Sigmoid colon (tissue), 7 donors: ENCODE data around the gene TMEM198. TPM values are rescaled to one million over a fixed set of nuclear protein-coding genes. Genes with fewer than 3 reads are reported as not detected.

Experiments
- DNase-seq: peaks from one replicate; pipeline ENCODE4 v3.0.0-alpha.2; 2019
- H3K27ac ChIP-seq, 4 donors: fragments of 200-600 bp; sonication (generic); one replicate each; pipeline ENCODE4 v1.5.1; 2016 to 2019; ENCODE audit warnings: mild to moderate bottlenecking in 1 of 4
- H3K27me3 ChIP-seq, 3 donors: fragments of 200-600 bp; sonication (generic); one replicate each; pipeline ENCODE4 v1.5.1; 2019; ENCODE audit warnings: mild to moderate bottlenecking in 1 of 3
- H3K36me3 ChIP-seq, 4 donors: fragments of 200-600 bp; sonication (generic); one replicate each; pipeline ENCODE4 v1.5.1; 2016 to 2019
- H3K4me1 ChIP-seq, 4 donors: fragments of 200-600 bp; sonication (generic); one replicate each; pipeline ENCODE4 v1.5.1; 2017 to 2019
- H3K4me3 ChIP-seq, 4 donors: fragments of 200-600 bp; sonication (generic); one replicate each; pipeline ENCODE4 v1.5.1; 2017 to 2019; ENCODE audit warnings: mild to moderate bottlenecking in 2 of 4, moderate library complexity in 1 of 4
- H3K9me3 ChIP-seq, 4 donors: fragments of 200-600 bp in 3 of 4; sonication (generic) in 3 of 4; one replicate each; pipeline versions ENCODE4 v1.5.1 to v1.6.1; 2013 to 2019
- EP300 ChIP-seq, 4 donors: sonication (generic); formaldehyde crosslinking; IDR thresholded peaks; one replicate each; pipeline ENCODE4 v1.6.1; 2017; ENCODE audit warnings: antibody characterized with exemption in 4 of 4
- POLR2A ChIP-seq, 2 donors: fragments of 450-650 bp; IDR thresholded peaks; one replicate each; pipeline ENCODE4 v1.6.1; 2016; ENCODE audit warnings: antibody characterized with exemption in 2 of 2, mild to moderate bottlenecking in 2 of 2, moderate library complexity in 2 of 2
- POLR2AphosphoS5 ChIP-seq, 4 donors: sonication (generic); formaldehyde crosslinking; IDR thresholded peaks; one replicate each; pipeline ENCODE4 v1.6.1; 2017; ENCODE audit warnings: antibody characterized with exemption in 4 of 4
- WGBS, 2 donors: extraction: QIAGEN DNeasy Blood & Tissue Kit; methylation state at CpG; one replicate each; pipeline ENCODE4 v1.1.7; 2013; 5-methylcytosine and 5-hydroxymethylcytosine counted together
- intact Hi-C: fragments of 100-400 bp; cut with DNase I; formaldehyde crosslinking; loops from one replicate; pipeline ENCODE4 v1.15.1; 2023
- polyA plus RNA-seq, 3 donors: library from polyadenylated mRNA; stranded (reverse); fragments of 200-250 nt; gene quantifications; one replicate each; pipeline ENCODE4 v1.2.3, GENCODE V29; 2013
- total RNA-seq, 4 donors: library from RNA; depleted of rRNA; stranded (reverse); fragments of >200 nt; gene quantifications; one replicate each; pipeline ENCODE4 v1.1.0, GENCODE V29; 2016
- TF ChIP-seq, protein P1 (sequence below), 4 experiments: fragments of 450-650 bp in 3 of 4; fragments of 200-600 bp in 1 of 4; IDR thresholded peaks; one replicate each; pipeline ENCODE4 v1.5.1; 2016 to 2019; ENCODE audit warnings: antibody characterized with exemption in 4 of 4, mild to moderate bottlenecking in 3 of 4, moderate library complexity in 2 of 4
- donor health status: healthy with polysubstance abuse.
- donor health status: Bipolar disorder and iron deficiency.
- donor health status: healthy.

TMEM198 gene
- total and polyA plus RNA-seq, 7 donors: 0.71 to 3.9 (median 1.6) TPM; not detected in 1

GRCh38 chr2:219570194-219570923 is 26.5 kb downstream of the TMEM198 start:
- intact Hi-C loops: loop anchor here (2.0 kb wide), 1 partner anchor 72 kb away; no protein-coding TSS in a partner anchor
- Histone ChIP-seq H3K9me3 (no peaks in the 10 kb centered on the region), H3K4me1 (peaks cover 0 to 15% (median 13%) of the 10 kb centered on the region in 4 donors), H3K27me3 (peaks cover 0 to 4% (median 0%) of the 10 kb centered on the region in 3 donors), H3K27ac (peak overlapping the region; percentile 86 to 91 (median 88)), H3K36me3 (peaks cover 0 to 7% (median 0%) of the 10 kb centered on the region in 4 donors), H3K4me3 (peak overlapping the region; percentile 66 to 69 (median 68))
- 17 to 20% methylated on average over 95 of the region's 95 CpGs for WGBS, 2 donors
- TF ChIP-seq, protein P1, sequence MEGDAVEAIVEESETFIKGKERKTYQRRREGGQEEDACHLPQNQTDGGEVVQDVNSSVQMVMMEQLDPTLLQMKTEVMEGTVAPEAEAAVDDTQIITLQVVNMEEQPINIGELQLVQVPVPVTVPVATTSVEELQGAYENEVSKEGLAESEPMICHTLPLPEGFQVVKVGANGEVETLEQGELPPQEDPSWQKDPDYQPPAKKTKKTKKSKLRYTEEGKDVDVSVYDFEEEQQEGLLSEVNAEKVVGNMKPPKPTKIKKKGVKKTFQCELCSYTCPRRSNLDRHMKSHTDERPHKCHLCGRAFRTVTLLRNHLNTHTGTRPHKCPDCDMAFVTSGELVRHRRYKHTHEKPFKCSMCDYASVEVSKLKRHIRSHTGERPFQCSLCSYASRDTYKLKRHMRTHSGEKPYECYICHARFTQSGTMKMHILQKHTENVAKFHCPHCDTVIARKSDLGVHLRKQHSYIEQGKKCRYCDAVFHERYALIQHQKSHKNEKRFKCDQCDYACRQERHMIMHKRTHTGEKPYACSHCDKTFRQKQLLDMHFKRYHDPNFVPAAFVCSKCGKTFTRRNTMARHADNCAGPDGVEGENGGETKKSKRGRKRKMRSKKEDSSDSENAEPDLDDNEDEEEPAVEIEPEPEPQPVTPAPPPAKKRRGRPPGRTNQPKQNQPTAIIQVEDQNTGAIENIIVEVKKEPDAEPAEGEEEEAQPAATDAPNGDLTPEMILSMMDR (IDR thresholded peaks at IDR 0.05): no peak
- peak; percentile 28 to 57 (median 48) for TF ChIP-seq POLR2AphosphoS5 (IDR thresholded peaks at IDR 0.05)
- no peak for DNase-seq

DNA sequence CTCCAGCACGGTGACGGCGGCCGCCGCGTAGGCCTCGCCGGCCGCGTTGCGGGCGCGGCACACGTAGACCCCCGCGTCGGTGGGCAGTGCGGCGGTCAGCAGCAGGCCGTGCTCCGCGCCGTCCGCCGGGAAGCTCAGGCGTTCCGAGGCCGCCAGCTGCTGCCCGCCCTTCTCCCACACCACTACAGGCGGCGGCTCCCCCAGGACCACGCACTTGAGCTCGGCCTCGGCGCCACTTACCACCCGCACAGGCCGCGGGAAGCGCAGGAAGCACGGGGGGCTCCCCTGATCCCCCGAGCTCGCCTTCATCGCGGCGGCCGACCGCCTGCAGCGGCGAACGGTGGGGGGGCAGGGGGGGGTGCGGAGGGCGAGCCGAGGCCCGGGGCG is 27.1 kb downstream of the TMEM198 start:
- intact Hi-C loops: loop anchor here (1.0 to 2.0 kb wide), 2 partner anchors 26 to 72 kb away; partner anchors contain the start of gene STK11IP
- TF ChIP-seq, protein P1 (IDR thresholded peaks at IDR 0.05): no peak
- TF ChIP-seq POLR2A (IDR thresholded peaks at IDR 0.05): no peak
- TF ChIP-seq EP300 (IDR thresholded peaks at IDR 0.05): no peak
- TF ChIP-seq POLR2AphosphoS5 (IDR thresholded peaks at IDR 0.05): no peak
- Histone ChIP-seq H3K36me3 (peaks cover 0 to 7% (median 0%) of the 10 kb centered on the region in 4 donors), H3K27me3 (peaks cover 0 to 10% (median 0%) of the 10 kb centered on the region in 3 donors), H3K4me3 (peak overlapping the region; percentile 66 to 69 (median 68)), H3K9me3 (no peaks in the 10 kb centered on the region), H3K27ac (peak overlapping the region; percentile 86 to 91 (median 88)), H3K4me1 (peaks cover 0 to 15% (median 13%) of the 10 kb centered on the region in 4 donors)
- DNase-seq: no peak
- 1% methylated on average over 55 of the region's 55 CpGs for WGBS, 2 donors

GRCh38 chr2:219571311-219572236 is 27.7 kb downstream of the TMEM198 start, which contains the start of gene OBSL1:
Gene OBSL1, minus strand, starts transcription at chr2:219571539. Its CDS starts 307 bp downstream, at chr2:219571232.
- peak within 1 kb of the TSS; percentile 66 to 69 (median 68) for H3K4me3 ChIP-seq
- peaks cover 0 to 17% (median 0%) of the 10 kb centered on the region in 3 donors for H3K27me3 ChIP-seq
- intact Hi-C loops: loop anchor here (1.0 to 2.0 kb wide), 2 partner anchors 26 to 71 kb away; partner anchors contain the start of gene STK11IP
- peak within 1 kb of the TSS; percentile 86 to 91 (median 88) for H3K27ac ChIP-seq
- peaks cover 0 to 15% (median 13%) of the 10 kb centered on the region in 4 donors for H3K4me1 ChIP-seq
- H3K9me3 ChIP-seq: no peaks in the 10 kb centered on the region
- peak; percentile 83 for DNase-seq
- 4 to 11% methylated on average over 42 of the region's 42 CpGs for WGBS, 2 donors
- H3K36me3 ChIP-seq: peaks cover 0 to 6% (median 0%) of the 10 kb centered on the region in 4 donors
- TF ChIP-seq, protein P1 (IDR thresholded peaks at IDR 0.05): no peak
- TF ChIP-seq POLR2AphosphoS5 (IDR thresholded peaks at IDR 0.05): peak in 2 of 4 donors; percentile 22 to 28

GRCh38 chr2:219572237-219573001 is 28.6 kb downstream of the TMEM198 start, which contains the start of gene INHA:
Gene INHA, plus strand, starts transcription at chr2:219572310. Its CDS starts 65 bp downstream, at chr2:219572375.
- peaks cover 0 to 25% (median 0%) of the 10 kb centered on the region in 3 donors for H3K27me3 ChIP-seq
- no peak for DNase-seq
- H3K4me1 ChIP-seq: peaks cover 0 to 15% (median 13%) of the 10 kb centered on the region in 4 donors
- peak within 1 kb of the TSS; percentile 66 to 69 (median 68) for H3K4me3 ChIP-seq
- 84 to 91% methylated on average over 13 of the region's 13 CpGs for WGBS, 2 donors
- H3K9me3 ChIP-seq: no peaks in the 10 kb centered on the region
- no peaks in the 10 kb centered on the region for H3K36me3 ChIP-seq
- TF ChIP-seq POLR2AphosphoS5 (IDR thresholded peaks at IDR 0.05): no peak
- no peak for TF ChIP-seq EP300 (IDR thresholded peaks at IDR 0.05)
- TF ChIP-seq POLR2A (IDR thresholded peaks at IDR 0.05): no peak
- TF ChIP-seq, protein P1 (IDR thresholded peaks at IDR 0.05): no peak
- H3K27ac ChIP-seq: peak within 1 kb of the TSS; percentile 86 to 91 (median 88)
- intact Hi-C loops: no loop called here
